Pancreas (tissue), 10 donors: ENCODE results near the gene TM9SF2. TPM values are rescaled to one million over a fixed set of nuclear protein-coding genes. Genes with fewer than 3 reads are reported as not detected.
A peak's percentile ranks its signal among the peaks of the same experiment; 100 is the strongest.

Experiments used
- ATAC-seq, 4 donors: fragments of 200-7000 bp; cut with Tn5 transposase; one replicate each; pipeline versions ENCODE4 v1.8.0 to v1.9.1; 2020; ENCODE audit warnings: mild to moderate bottlenecking in 4 of 4, moderate library complexity in 4 of 4
- DNase-seq, 6 donors: peaks; one replicate each; pipeline ENCODE4 v3.0.0-alpha.2; 2020
- FAIRE-seq: peaks from 2 replicates; lab custom pipeline; 2012; peaks lifted over from hg19 to GRCh38; lab: Jason Lieb, UNC
- H3K27ac ChIP-seq, 4 donors: fragments of 200-600 bp; sonication (generic); 1 replicate in 3 of 4; 2 replicates in 1 of 4; pipeline versions ENCODE4 v1.5.0 to v1.8.0; 2020
- H3K27me3 ChIP-seq, 4 donors: fragments of 200-600 bp; one replicate each; pipeline ENCODE4 v1.8.0; 2021
- H3K36me3 ChIP-seq, 3 donors: fragments of 200-600 bp; sonication (generic) in 1 of 3; one replicate each; pipeline versions ENCODE4 v1.5.0 to v1.8.0; 2020 to 2021
- H3K4me1 ChIP-seq, 3 donors: fragments of 200-600 bp; one replicate each; pipeline ENCODE4 v1.8.0; 2021
- H3K4me3 ChIP-seq, 4 donors: fragments of 200-600 bp; sonication (generic) in 2 of 4; one replicate each; pipeline versions ENCODE4 v1.5.0 to v1.8.0; 2020 to 2021
- H3K9me3 ChIP-seq, 4 donors: fragments of 200-600 bp; one replicate each; pipeline ENCODE4 v1.8.0; 2021
- WGBS, 2 donors: extraction: QIAGEN DNeasy Blood & Tissue Kit; methylation state at CpG; one replicate each; pipeline ENCODE4 v1.1.7; 2013; 5-methylcytosine and 5-hydroxymethylcytosine counted together
- intact Hi-C, 3 donors: fragments of 100-400 bp; cut with DNase I; formaldehyde crosslinking; loops; one replicate each; pipeline versions ENCODE4 v1.11.1 to v1.14.2; 2022
- polyA plus RNA-seq, 2 donors: library from polyadenylated mRNA; stranded (reverse); fragments of 200-250 nt; gene quantifications; one replicate each; pipeline ENCODE4 v1.2.3, GENCODE V29; 2013
- total RNA-seq, 6 donors: library from RNA; stranded (reverse); fragmentation: NEBNext Ultra II Directional in 4 of 6; extraction: Animal tissue kit (Norgen Biotek cat#: 25700) in 4 of 6; gene quantifications; one replicate each; pipeline versions ENCODE4 v1.2.1 to v1.2.4, GENCODE V29; 2021 to 2023
- TF ChIP-seq, protein P1 (sequence below), 4 donors: fragments of 200-600 bp; sonication (generic) in 3 of 4; IDR thresholded peaks; one replicate each; pipeline versions ENCODE4 v1.5.0 to v1.8.0; 2021; ENCODE audit warnings: antibody characterized with exemption in 4 of 4
- donor health status: healthy with polysubstance abuse.
- donor health status: DM: no; HTN: no; CAD: no; lungs with moderate emphysema.
- donor health status: DM: no; HTN: no; CAD: no.
- donor health status: control.
- donor health status: control.
- donor health status: Bipolar disorder and iron deficiency.
- donor health status: DM: yes; HTN: yes; CAD: no.
- donor health status: DM: no; HTN: no; CAD: no.
- donor health status: DM: no; HTN: no; CAD: no.
- donor health status: DM: yes; HTN: yes; CAD: no.

The TM9SF2 gene
- total and polyA plus RNA-seq, 8 donors: 22.7 to 88.8 (median 56.5) TPM

- FAIRE-seq: no peak
Observed at GRCh38 chr13:99605420-99606323, 104.4 kb downstream of the TM9SF2 start.

GRCh38 chr13:99606324-99607066 lies 105.2 kb downstream of the TM9SF2 start, which contains the start of gene CLYBL:
CLYBL (plus strand) TSS chr13:99606690.
- no peaks in the 10 kb centered on the region for H3K9me3 ChIP-seq
- ATAC-seq (peak; percentile 92 to 98 (median 96)), DNase-seq (peak; percentile 85 to 99 (median 94)), FAIRE-seq (no peak)
- no peaks in the 10 kb centered on the region for H3K27me3 ChIP-seq
- TF ChIP-seq, protein P1, sequence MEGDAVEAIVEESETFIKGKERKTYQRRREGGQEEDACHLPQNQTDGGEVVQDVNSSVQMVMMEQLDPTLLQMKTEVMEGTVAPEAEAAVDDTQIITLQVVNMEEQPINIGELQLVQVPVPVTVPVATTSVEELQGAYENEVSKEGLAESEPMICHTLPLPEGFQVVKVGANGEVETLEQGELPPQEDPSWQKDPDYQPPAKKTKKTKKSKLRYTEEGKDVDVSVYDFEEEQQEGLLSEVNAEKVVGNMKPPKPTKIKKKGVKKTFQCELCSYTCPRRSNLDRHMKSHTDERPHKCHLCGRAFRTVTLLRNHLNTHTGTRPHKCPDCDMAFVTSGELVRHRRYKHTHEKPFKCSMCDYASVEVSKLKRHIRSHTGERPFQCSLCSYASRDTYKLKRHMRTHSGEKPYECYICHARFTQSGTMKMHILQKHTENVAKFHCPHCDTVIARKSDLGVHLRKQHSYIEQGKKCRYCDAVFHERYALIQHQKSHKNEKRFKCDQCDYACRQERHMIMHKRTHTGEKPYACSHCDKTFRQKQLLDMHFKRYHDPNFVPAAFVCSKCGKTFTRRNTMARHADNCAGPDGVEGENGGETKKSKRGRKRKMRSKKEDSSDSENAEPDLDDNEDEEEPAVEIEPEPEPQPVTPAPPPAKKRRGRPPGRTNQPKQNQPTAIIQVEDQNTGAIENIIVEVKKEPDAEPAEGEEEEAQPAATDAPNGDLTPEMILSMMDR (IDR thresholded peaks at IDR 0.05): no peak
- H3K36me3 ChIP-seq: no peaks in the 10 kb centered on the region
- peak within 1 kb of the TSS; percentile 65 to 82 (median 75) for H3K4me3 ChIP-seq
- intact Hi-C loops: no loop called here
- 1% methylated on average over 46 to 73 of the region's 73 CpGs for WGBS, 2 donors
- peaks cover 0 to 5% (median 3%) of the 10 kb centered on the region in 3 donors for H3K4me1 ChIP-seq
- H3K27ac ChIP-seq: peak within 1 kb of the TSS; percentile 78 to 92 (median 89)

More at GRCh38 chr13:99605420-99606323, 104.4 kb downstream of the TM9SF2 start:
- Histone ChIP-seq H3K27ac (peak overlapping the region; percentile 78 to 92 (median 89)), H3K9me3 (no peaks in the 10 kb centered on the region), H3K4me3 (peak overlapping the region; percentile 11 to 70 (median 62)), H3K27me3 (no peaks in the 10 kb centered on the region), H3K36me3 (no peaks in the 10 kb centered on the region), H3K4me1 (peaks cover 0 to 5% (median 3%) of the 10 kb centered on the region in 3 donors)
- 17 to 18% methylated on average over 18 of the region's 18 CpGs for WGBS, 2 donors
- ATAC-seq: peak; percentile 66 to 86 (median 78)
- TF ChIP-seq, protein P1 (IDR thresholded peaks at IDR 0.05): no peak
- DNase-seq: peak; percentile 65 to 79 (median 71)
- intact Hi-C loops: no loop called here

GRCh38 chr13:99608345-99608744 lies 107.1 kb downstream of the TM9SF2 start:
- intact Hi-C loops: no loop called here
- FAIRE-seq (no peak), DNase-seq (peak in 1 of 6 donors; percentile 26), ATAC-seq (no peak)
- Histone ChIP-seq H3K4me1 (peaks cover 0 to 5% (median 3%) of the 10 kb centered on the region in 3 donors), H3K27me3 (no peaks in the 10 kb centered on the region), H3K36me3 (no peaks in the 10 kb centered on the region), H3K9me3 (no peaks in the 10 kb centered on the region), H3K4me3 (no peak overlapping the region), H3K27ac (no peak overlapping the region)
- TF ChIP-seq, protein P1 (IDR thresholded peaks at IDR 0.05): no peak
- WGBS, 2 donors: 95 to 97% methylated on average over 15 of the region's 15 CpGs

- 60 to 64% methylated on average over 4 of the region's 4 CpGs for WGBS, 2 donors
- TF ChIP-seq, protein P1 (IDR thresholded peaks at IDR 0.05): no peak
- DNase-seq (no peak), ATAC-seq (no peak), FAIRE-seq (no peak)
- H3K9me3 ChIP-seq: no peaks in the 10 kb centered on the region
- intact Hi-C loops: no loop called here
- no peaks in the 10 kb centered on the region for H3K27me3 ChIP-seq
- no peak overlapping the region for H3K27ac ChIP-seq
- H3K4me1 ChIP-seq: no peaks in the 10 kb centered on the region
- no peaks in the 10 kb centered on the region for H3K36me3 ChIP-seq
- no peak overlapping the region for H3K4me3 ChIP-seq
Observed at GRCh38 chr13:99610702-99611289, 109.5 kb downstream of the TM9SF2 start.

Other genes starting within 250 kb of the TM9SF2 start
- under 1 TPM in 1 of 6 donors, not detected in 5; 0.22 TPM for gene GPR18, start 243.1 kb upstream of the TM9SF2 start, total RNA-seq
- under 1 TPM in 1 of 2 donors, not detected in 1; 0.14 TPM for gene GPR18, start 243.1 kb upstream of the TM9SF2 start, polyA plus RNA-seq
- gene GPR183, start 194.1 kb upstream of the TM9SF2 start, total RNA-seq: 1 to 10 TPM in 3 of 6 donors, under 1 TPM in 3; 0.23 to 3.5 (median 1.1) TPM
- gene GPR183, start 194.1 kb upstream of the TM9SF2 start, polyA plus RNA-seq: 1 to 10 TPM in 1 of 2 donors, under 1 TPM in 1; 0.61 to 1.2 TPM
- gene CLYBL, start 105.2 kb downstream of the TM9SF2 start, total RNA-seq: 1 to 10 TPM; 3.9 to 5.9 (median 5.4) TPM
- 1 to 10 TPM; 4.3 to 6.8 TPM for gene CLYBL, start 105.2 kb downstream of the TM9SF2 start, polyA plus RNA-seq